CD4-positive, alpha-beta T cell (primary cell): ENCODE measurements around the gene NBEAL2. TPM values are rescaled to one million over a fixed set of nuclear protein-coding genes. Genes with fewer than 3 reads are reported as not detected.
A peak's percentile ranks its signal among the peaks of the same experiment; 100 is the strongest.
"Not testable (repeated sequence)": the region's sequence is repeated elsewhere in the genome, so short reads cannot be mapped to it uniquely, and the experiment has no call there.

Experiments
- ATAC-seq: fragments of 200-7000 bp; cut with Tn5 transposase; one replicate; pipeline ENCODE4 v1.10.0; 2022; ENCODE audit warnings: mild to moderate bottlenecking; ENCODE audit not compliant: poor library complexity
- CTCF ChIA-PET: fragments of 350-600 bp; sonication (Branson Sonifier 250); formaldehyde crosslinking; loops from one replicate; lab custom pipeline; 2021; ENCODE audit warnings: antibody characterized with exemption, inconsistent platforms; lab: Charles Lee
- POLR2A ChIA-PET: fragments of 350-600 bp; sonication (Branson Sonifier 250); formaldehyde crosslinking; loops from one replicate; lab custom pipeline; 2021; ENCODE audit warnings: antibody characterized with exemption, inconsistent platforms; lab: Charles Lee
- DNase-seq, 14 experiments: peaks; one replicate each; pipeline ENCODE4 v3.0.0-alpha.2; 2013 to 2020; ENCODE audit warnings: mixed read lengths in 2 of 14
- H3K27ac ChIP-seq, 2 donors: one replicate each; pipeline versions ENCODE4 v1.5.1 to v1.7.0; 2013; ENCODE audit warnings: low read length in 2 of 2, low read depth in 1 of 2, mild to moderate bottlenecking in 1 of 2
- H3K27me3 ChIP-seq, 2 experiments: 1 replicate in 1 of 2; 2 replicates in 1 of 2; pipeline versions ENCODE4 v1.6.1 to v1.7.0; 2013; ENCODE audit warnings: low read length in 2 of 2, control low read depth in 1 of 2, mild to moderate bottlenecking in 1 of 2, moderate library complexity in 1 of 2; ENCODE audit not compliant: insufficient read depth in 2 of 2, control insufficient read depth in 1 of 2
- H3K36me3 ChIP-seq: one replicate; pipeline ENCODE4 v1.6.1; 2013; ENCODE audit warnings: low read length, control low read depth; ENCODE audit not compliant: insufficient read depth
- H3K4me1 ChIP-seq: one replicate; pipeline ENCODE4 v1.6.1; 2013; ENCODE audit warnings: low read length, control low read depth; ENCODE audit not compliant: insufficient read depth
- H3K4me3 ChIP-seq: one replicate; pipeline ENCODE4 v1.5.1; 2013; ENCODE audit warnings: mild to moderate bottlenecking, low read length, moderate library complexity
- H3K9me3 ChIP-seq, 2 experiments: 1 replicate in 1 of 2; 2 replicates in 1 of 2; pipeline versions ENCODE4 v1.6.1 to v1.7.0; 2013; ENCODE audit warnings: low read length in 2 of 2, mild to moderate bottlenecking in 2 of 2, control low read depth in 1 of 2, moderate library complexity in 1 of 2; ENCODE audit not compliant: control insufficient read depth in 1 of 2, insufficient read depth in 1 of 2
- H3K27ac Mint-ChIP-seq: one replicate; pipeline ENCODE4 v1.8.0; 2020; ENCODE audit warnings: mixed read lengths
- H3K27me3 Mint-ChIP-seq: one replicate; pipeline ENCODE4 v1.8.0; 2021; ENCODE audit warnings: mixed read lengths
- H3K36me3 Mint-ChIP-seq: one replicate; pipeline ENCODE4 v1.8.0; 2021; ENCODE audit warnings: low read depth, mixed read lengths
- H3K4me1 Mint-ChIP-seq: one replicate; pipeline ENCODE4 v1.8.0; 2021; ENCODE audit warnings: low read depth, mixed read lengths
- H3K4me3 Mint-ChIP-seq: one replicate; pipeline ENCODE4 v1.8.0; 2020; ENCODE audit warnings: mild to moderate bottlenecking, mixed read lengths
- H3K9me3 Mint-ChIP-seq: one replicate; pipeline ENCODE4 v1.8.0; 2020; ENCODE audit warnings: mixed read lengths
- CTCF ChIP-seq: fragments of 200-600 bp; IDR thresholded peaks from one replicate; pipeline ENCODE4 v1.8.0; 2022; ENCODE audit warnings: antibody characterized with exemption, mild to moderate bottlenecking
- intact Hi-C, 2 experiments: fragments of 100-400 bp; cut with DNase I in 1 of 2; cut with micrococcal nuclease in 1 of 2; formaldehyde crosslinking; loops; one replicate each; pipeline versions ENCODE4 v1.15.1 to v1.9.0; 2023 to 2025; cut with DNase I, micrococcal nuclease
- total RNA-seq, 174 experiments: library from RNA in 2 of 174; stranded (reverse) in 2 of 174; gene quantifications; one replicate each; pipeline ENCODE4 v1.2.3 and lab custom pipeline; 2021 to 2026

NBEAL2 gene
- total RNA-seq, 2 experiments from 2014 or later = 163 to 170 TPM

- peaks cover 36% of the 10 kb centered on the region for H3K4me1 Mint-ChIP-seq
- no peaks in the 10 kb centered on the region for H3K27me3 ChIP-seq
- no peak for TF ChIP-seq CTCF
- ChIA-PET CTCF (interaction anchor here (1.0 kb wide), 1 partner anchor 112 kb away, joined by 3 read pairs; no protein-coding TSS in a partner anchor), POLR2A (no interaction called here)
- no peak overlapping the region for H3K4me3 Mint-ChIP-seq
- no peak overlapping the region for H3K4me3 ChIP-seq
- intact Hi-C loops = loop anchor here in 1 of 2 experiments (10.0 kb wide), 1 partner anchor 50 kb away; no protein-coding TSS in a partner anchor
- DNase-seq = no peak
- H3K27ac Mint-ChIP-seq = peak overlapping the region; percentile 71
- H3K9me3 ChIP-seq = no peaks in the 10 kb centered on the region
- ATAC-seq = no peak
- H3K27ac ChIP-seq = no peak overlapping the region
- peaks cover 42% of the 10 kb centered on the region for H3K36me3 ChIP-seq
- H3K27me3 Mint-ChIP-seq = no peaks in the 10 kb centered on the region
- peaks cover 78% of the 10 kb centered on the region for H3K36me3 Mint-ChIP-seq
- peaks cover 17% of the 10 kb centered on the region for H3K4me1 ChIP-seq
- no peaks in the 10 kb centered on the region for H3K9me3 Mint-ChIP-seq
These were observed 55.5 kb downstream of the NBEAL2 start for GRCh38 chr3:47034868-47035489.

- Histone ChIP-seq H3K27me3 (no peaks in the 10 kb centered on the region), H3K9me3 (no peaks in the 10 kb centered on the region), H3K4me3 (no peak overlapping the region), H3K36me3 (peaks cover 48% of the 10 kb centered on the region), H3K4me1 (peaks cover 17% of the 10 kb centered on the region), H3K27ac (no peak overlapping the region)
- H3K4me1 Mint-ChIP-seq = peaks cover 35% of the 10 kb centered on the region
- ChIA-PET POLR2A (no interaction called here), CTCF (interaction anchor here (1.0 kb wide), 1 partner anchor 112 kb away, joined by 3 read pairs; no protein-coding TSS in a partner anchor)
- no peaks in the 10 kb centered on the region for H3K9me3 Mint-ChIP-seq
- H3K27ac Mint-ChIP-seq = peak overlapping the region; percentile 71
- ATAC-seq = no peak
- no peak overlapping the region for H3K4me3 Mint-ChIP-seq
- intact Hi-C loops = loop anchor here in 1 of 2 experiments (10.0 kb wide), 1 partner anchor 51 kb away; no protein-coding TSS in a partner anchor
- no peak for DNase-seq
- TF ChIP-seq CTCF = no peak
- H3K27me3 Mint-ChIP-seq = no peaks in the 10 kb centered on the region
- peaks cover 84% of the 10 kb centered on the region for H3K36me3 Mint-ChIP-seq
These were observed 56.2 kb downstream of the NBEAL2 start for GRCh38 chr3:47035645-47036044.

GRCh38 chr3:47036145-47036544 is 56.7 kb downstream of the NBEAL2 start:
- H3K9me3 Mint-ChIP-seq = no peaks in the 10 kb centered on the region
- Histone ChIP-seq H3K27me3 (no peaks in the 10 kb centered on the region), H3K9me3 (no peaks in the 10 kb centered on the region), H3K27ac (no peak overlapping the region), H3K36me3 (peaks cover 53% of the 10 kb centered on the region), H3K4me1 (peaks cover 17% of the 10 kb centered on the region), H3K4me3 (no peak overlapping the region)
- peaks cover 30% of the 10 kb centered on the region for H3K4me1 Mint-ChIP-seq
- DNase-seq = no peak
- H3K27ac Mint-ChIP-seq = peak overlapping the region; percentile 39
- ChIA-PET CTCF (interaction anchor here (1.0 kb wide), 1 partner anchor 113 kb away, joined by 3 read pairs; no protein-coding TSS in a partner anchor), POLR2A (no interaction called here)
- intact Hi-C loops = loop anchor here in 1 of 2 experiments (10.0 kb wide), 1 partner anchor 51 kb away; no protein-coding TSS in a partner anchor
- H3K36me3 Mint-ChIP-seq = peaks cover 84% of the 10 kb centered on the region
- H3K4me3 Mint-ChIP-seq = no peak overlapping the region
- no peaks in the 10 kb centered on the region for H3K27me3 Mint-ChIP-seq
- no peak for TF ChIP-seq CTCF
- ATAC-seq = no peak

GRCh38 chr3:47037302-47037701 is 57.8 kb downstream of the NBEAL2 start:
- H3K9me3 ChIP-seq, CTCF ChIA-PET, H3K27me3 ChIP-seq, ATAC-seq, H3K27me3 Mint-ChIP-seq, H3K9me3 Mint-ChIP-seq, H3K4me3 ChIP-seq, DNase-seq: not testable (repeated sequence)
- intact Hi-C loops = loop anchor here in 1 of 2 experiments (10.0 kb wide), 1 partner anchor 53 kb away; no protein-coding TSS in a partner anchor
- peaks cover 65% of the 10 kb centered on the region for H3K36me3 ChIP-seq
- peak overlapping the region; percentile 87 for H3K27ac Mint-ChIP-seq
- H3K27ac ChIP-seq = peak overlapping the region; percentile 39 to 49
- H3K36me3 Mint-ChIP-seq = peaks cover 87% of the 10 kb centered on the region
- peaks cover 25% of the 10 kb centered on the region for H3K4me1 Mint-ChIP-seq
- peaks cover 13% of the 10 kb centered on the region for H3K4me1 ChIP-seq
- peak overlapping the region; percentile 30 for H3K4me3 Mint-ChIP-seq
- POLR2A ChIA-PET = interaction anchor here (0.9 kb wide), 1 partner anchor 39 kb away, joined by 3 read pairs; no protein-coding TSS in a partner anchor
